Ovary (tissue), 9 donors: ENCODE data around the gene EFCAB6. TPM values are rescaled to one million over a fixed set of nuclear protein-coding genes. Genes with fewer than 3 reads are reported as not detected.
"Not testable (repeated sequence)": the region's sequence is repeated elsewhere in the genome, so short reads cannot be mapped to it uniquely, and the experiment has no call there.

ENCODE experiments used
- DNase-seq, 5 donors: peaks; one replicate each; pipeline ENCODE4 v3.0.0-alpha.2; 2019 to 2020
- H3K27ac ChIP-seq, 2 donors: fragments of 200-600 bp; one replicate each; pipeline versions ENCODE4 v1.5.1 to v1.8.0; 2019 to 2022
- H3K27me3 ChIP-seq: fragments of 200-600 bp; one replicate; pipeline ENCODE4 v1.8.0; 2022
- H3K36me3 ChIP-seq: fragments of 200-600 bp; sonication (generic); one replicate; pipeline ENCODE4 v1.5.1; 2019
- H3K4me1 ChIP-seq: one replicate; pipeline ENCODE4 v1.8.1; 2013; ENCODE audit warnings: mild to moderate bottlenecking, moderate library complexity; ENCODE audit not compliant: insufficient read depth
- H3K4me3 ChIP-seq: fragments of 200-600 bp; sonication (generic); one replicate; pipeline ENCODE4 v1.5.1; 2017
- H3K9me3 ChIP-seq, 2 donors: fragments of 200-600 bp in 1 of 2; sonication (generic) in 1 of 2; one replicate each; pipeline versions ENCODE4 v1.5.1 to v1.8.1; 2013 to 2019; ENCODE audit warnings: mild to moderate bottlenecking in 1 of 2, moderate library complexity in 1 of 2
- EP300 ChIP-seq: sonication (generic); formaldehyde crosslinking; IDR thresholded peaks from one replicate; pipeline ENCODE4 v1.6.1; 2017; ENCODE audit warnings: antibody characterized with exemption
- POLR2A ChIP-seq: fragments of 450-650 bp; IDR thresholded peaks from one replicate; pipeline ENCODE4 v1.6.1; 2017; ENCODE audit warnings: antibody characterized with exemption, mild to moderate bottlenecking, moderate library complexity
- WGBS, 3 donors: extraction: QIAGEN DNeasy Blood & Tissue Kit in 1 of 3; methylation state at CpG; one replicate each; pipeline versions ENCODE4 v1.1.5 to v1.1.7; 2013 to 2017; 5-methylcytosine and 5-hydroxymethylcytosine counted together
- intact Hi-C, 4 donors: fragments of 100-400 bp; cut with DNase I; formaldehyde crosslinking; loops; one replicate each; pipeline versions ENCODE4 v1.11.0 to v1.15.1; 2022 to 2023
- polyA plus RNA-seq, 2 donors: library from polyadenylated mRNA; stranded (reverse); fragments of 200-250 nt in 1 of 2; fragments of 350-450 nt in 1 of 2; fragmentation: Illumina TruSeq in 1 of 2; extraction: RNeasy Lipid Tissue Mini Kit (QIAGEN cat#74804) in 1 of 2; gene quantifications; one replicate each; pipeline ENCODE4 v1.2.3, GENCODE V29; 2013 to 2014
- total RNA-seq, 7 donors: library from RNA; depleted of rRNA in 2 of 7; stranded (reverse); fragments of >200 nt in 2 of 7; fragmentation: NEBNext Ultra II Directional in 3 of 7; extraction: Animal tissue kit (Norgen Biotek cat#: 25700) in 3 of 7; gene quantifications; one replicate each; pipeline versions ENCODE4 v1.1.0 to v1.2.4, GENCODE V29; 2016 to 2023
- TF ChIP-seq, protein P1 (sequence below), 3 donors: fragments of 450-650 bp in 2 of 3; fragments of 200-600 bp in 1 of 3; IDR thresholded peaks; one replicate each; pipeline versions ENCODE4 v1.5.1 to v1.8.0; 2016 to 2022; ENCODE audit warnings: antibody characterized with exemption in 3 of 3, mild to moderate bottlenecking in 1 of 3
- donor health status: DM: no; HTN: no; CAD: no; lungs with moderate emphysema.
- donor health status: DM: no; HTN: no; CAD: no.
- donor health status: Bipolar disorder and iron deficiency.
- donor health status: DM: yes; HTN: yes; CAD: no.
- donor health status: DM: no; HTN: no; CAD: no.
- donor health status: DM: yes; HTN: yes; CAD: no.

EFCAB6 gene
- total and polyA plus RNA-seq, 9 donors, result 1.00 to 17.5 (median 6.7) TPM

GRCh38 chr22:43666457-43666856, 145.6 kb downstream of the EFCAB6 start:
- H3K36me3 ChIP-seq, result no peaks in the 10 kb centered on the region
- no peak for DNase-seq
- no peaks in the 10 kb centered on the region for H3K27me3 ChIP-seq
- 86 to 91% (median 89%) methylated on average over 5 of the region's 5 CpGs for WGBS, 3 donors
- TF ChIP-seq POLR2A (no peak), EP300 (no peak)
- TF ChIP-seq, protein P1, sequence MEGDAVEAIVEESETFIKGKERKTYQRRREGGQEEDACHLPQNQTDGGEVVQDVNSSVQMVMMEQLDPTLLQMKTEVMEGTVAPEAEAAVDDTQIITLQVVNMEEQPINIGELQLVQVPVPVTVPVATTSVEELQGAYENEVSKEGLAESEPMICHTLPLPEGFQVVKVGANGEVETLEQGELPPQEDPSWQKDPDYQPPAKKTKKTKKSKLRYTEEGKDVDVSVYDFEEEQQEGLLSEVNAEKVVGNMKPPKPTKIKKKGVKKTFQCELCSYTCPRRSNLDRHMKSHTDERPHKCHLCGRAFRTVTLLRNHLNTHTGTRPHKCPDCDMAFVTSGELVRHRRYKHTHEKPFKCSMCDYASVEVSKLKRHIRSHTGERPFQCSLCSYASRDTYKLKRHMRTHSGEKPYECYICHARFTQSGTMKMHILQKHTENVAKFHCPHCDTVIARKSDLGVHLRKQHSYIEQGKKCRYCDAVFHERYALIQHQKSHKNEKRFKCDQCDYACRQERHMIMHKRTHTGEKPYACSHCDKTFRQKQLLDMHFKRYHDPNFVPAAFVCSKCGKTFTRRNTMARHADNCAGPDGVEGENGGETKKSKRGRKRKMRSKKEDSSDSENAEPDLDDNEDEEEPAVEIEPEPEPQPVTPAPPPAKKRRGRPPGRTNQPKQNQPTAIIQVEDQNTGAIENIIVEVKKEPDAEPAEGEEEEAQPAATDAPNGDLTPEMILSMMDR (IDR thresholded peaks at IDR 0.05), result no peak
- no peaks in the 10 kb centered on the region for H3K4me1 ChIP-seq
- no peaks in the 10 kb centered on the region for H3K9me3 ChIP-seq
- H3K4me3 ChIP-seq, result no peak overlapping the region
- no peak overlapping the region for H3K27ac ChIP-seq
- intact Hi-C loops, result loop anchor here in 1 of 4 donors (10.0 kb wide), 1 partner anchor 62 kb away; no protein-coding TSS in a partner anchor

- H3K4me3 ChIP-seq, result no peak overlapping the region
- no peak for TF ChIP-seq EP300
- TF ChIP-seq, protein P1 (IDR thresholded peaks at IDR 0.05), result no peak
- TF ChIP-seq POLR2A, result no peak
- DNase-seq, result no peak
- no peaks in the 10 kb centered on the region for H3K27me3 ChIP-seq
- H3K9me3 ChIP-seq, result no peaks in the 10 kb centered on the region
- no peaks in the 10 kb centered on the region for H3K36me3 ChIP-seq
- no peaks in the 10 kb centered on the region for H3K4me1 ChIP-seq
- H3K27ac ChIP-seq, result no peak overlapping the region
- intact Hi-C loops, result no loop called here
- WGBS, 3 donors, result 73 to 80% (median 74%) methylated on average over 9 of the region's 9 CpGs
Observed at GRCh38 chr22:43658823-43659222, 153.3 kb downstream of the EFCAB6 start.

DNA sequence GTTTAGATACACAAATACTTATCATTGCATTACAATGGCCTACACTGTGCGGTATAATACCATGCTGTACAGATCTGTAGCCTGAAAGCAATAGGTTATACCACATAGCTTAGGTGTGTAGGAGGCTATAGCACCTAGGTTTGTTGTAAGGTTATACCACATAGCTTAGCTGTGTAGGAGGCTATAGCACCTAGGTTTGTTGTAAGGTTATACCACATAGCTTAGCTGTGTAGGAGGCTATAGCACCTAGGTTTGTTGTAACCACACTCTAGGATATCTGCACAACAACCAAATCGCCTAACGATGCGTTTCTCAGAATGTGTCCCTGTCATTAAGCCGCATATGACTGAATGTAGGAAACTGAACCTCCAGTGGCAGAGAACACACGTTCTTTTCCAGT, 155.5 kb downstream of the EFCAB6 start:
- H3K9me3 ChIP-seq, intact Hi-C loops, H3K4me3 ChIP-seq, H3K27me3 ChIP-seq, H3K27ac ChIP-seq, DNase-seq, H3K4me1 ChIP-seq, H3K36me3 ChIP-seq: not testable (repeated sequence)
- 76 to 93% (median 79%) methylated on average over 6 of the region's 6 CpGs for WGBS, 3 donors

DNA sequence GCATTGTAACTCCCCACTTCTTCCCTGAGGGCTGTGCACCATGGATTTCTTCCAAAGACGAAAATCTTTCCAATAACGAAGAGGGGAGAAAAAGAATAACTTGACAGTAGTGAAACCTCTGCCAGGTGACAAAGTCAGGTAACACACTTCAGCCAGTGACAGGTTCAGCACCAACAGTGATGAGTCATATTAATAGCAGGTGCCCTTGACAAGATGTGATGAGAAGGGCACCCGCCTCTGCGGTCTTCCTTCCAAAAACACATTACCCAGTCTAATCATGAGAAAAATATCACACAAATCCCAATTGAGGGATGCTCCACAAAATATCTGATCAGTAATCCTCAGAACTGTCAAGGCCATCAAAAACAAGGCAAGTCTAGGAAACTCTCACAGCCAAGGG, 157.8 kb downstream of the EFCAB6 start:
- DNase-seq, result no peak
- Histone ChIP-seq H3K27ac (no peak overlapping the region), H3K4me3 (no peak overlapping the region), H3K36me3 (no peaks in the 10 kb centered on the region), H3K27me3 (no peaks in the 10 kb centered on the region), H3K9me3 (peaks cover 0 to 3% of the 10 kb centered on the region in 2 donors), H3K4me1 (no peaks in the 10 kb centered on the region)
- intact Hi-C loops, result no loop called here
- WGBS, 3 donors, result 90 to 97% (median 96%) methylated on average over 4 of the region's 4 CpGs
- no peak for TF ChIP-seq POLR2A
- no peak for TF ChIP-seq EP300
- TF ChIP-seq, protein P1 (IDR thresholded peaks at IDR 0.05), result no peak

DNA sequence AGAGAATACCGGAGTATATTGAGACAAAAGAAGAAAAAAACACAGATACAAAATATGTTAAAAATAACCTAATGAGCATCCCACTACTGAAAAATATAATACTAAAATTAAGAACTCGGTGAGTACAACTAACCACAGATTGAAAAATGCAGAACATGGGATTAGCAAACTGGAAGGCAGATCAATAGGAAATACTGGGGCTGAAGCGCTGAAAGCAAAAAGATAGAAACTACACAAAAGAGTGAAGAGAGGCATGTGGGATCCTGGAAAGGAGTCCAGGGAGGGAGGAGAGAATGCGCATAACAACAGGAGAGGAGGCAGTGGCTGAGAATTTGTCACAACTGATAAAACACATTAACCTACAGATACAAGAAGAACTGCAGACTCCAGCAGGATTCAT, 159.3 kb downstream of the EFCAB6 start:
- intact Hi-C loops, result no loop called here
- H3K27ac ChIP-seq, result no peak overlapping the region
- WGBS, 3 donors, result 93 to 98% (median 97%) methylated on average over 4 of the region's 4 CpGs
- no peaks in the 10 kb centered on the region for H3K36me3 ChIP-seq
- no peak for DNase-seq
- H3K4me1 ChIP-seq, result no peaks in the 10 kb centered on the region
- H3K27me3 ChIP-seq, result no peaks in the 10 kb centered on the region
- no peak for TF ChIP-seq POLR2A
- TF ChIP-seq EP300, result no peak
- TF ChIP-seq, protein P1 (IDR thresholded peaks at IDR 0.05), result no peak
- peaks cover 0 to 3% of the 10 kb centered on the region in 2 donors for H3K9me3 ChIP-seq
- no peak overlapping the region for H3K4me3 ChIP-seq
